Trophoblast cell (in vitro differentiated cells and primary cell): Measurements from ENCODE around the gene DNAJB11.
A peak's percentile ranks its signal among the peaks of the same experiment; 100 is the strongest.

Experiments used
- DNase-seq, 2 donors: peaks; one replicate each; pipeline ENCODE4 v3.0.0-alpha.2; 2016
- H2AFZ ChIP-seq: 2 replicates; pipeline ENCODE4 v1.6.1; 2013; ENCODE audit warnings: low read length, moderate library complexity, mild to moderate bottlenecking; ENCODE audit not compliant: insufficient read depth, poor library complexity
- H2AK5ac ChIP-seq: 2 replicates; pipeline ENCODE4 v1.6.1; 2013; ENCODE audit warnings: mild to moderate bottlenecking, low read length
- H2BK120ac ChIP-seq: 2 replicates; pipeline ENCODE4 v1.6.1; 2013; ENCODE audit warnings: low read length, mild to moderate bottlenecking, moderate library complexity; ENCODE audit not compliant: insufficient read depth, poor library complexity
- H2BK12ac ChIP-seq: 2 replicates; pipeline ENCODE4 v1.6.1; 2013; ENCODE audit warnings: mild to moderate bottlenecking, low read length, moderate library complexity
- H2BK5ac ChIP-seq: 2 replicates; pipeline ENCODE4 v1.6.1; 2013; ENCODE audit warnings: low read length, low read depth, moderate library complexity, mild to moderate bottlenecking; ENCODE audit not compliant: poor library complexity
- H3K14ac ChIP-seq: 2 replicates; pipeline ENCODE4 v1.6.1; 2013; ENCODE audit warnings: mild to moderate bottlenecking, low read length
- H3K18ac ChIP-seq: 2 replicates; pipeline ENCODE4 v1.6.1; 2013; ENCODE audit warnings: mild to moderate bottlenecking, low read length
- H3K23ac ChIP-seq: 2 replicates; pipeline ENCODE4 v1.6.1; 2013; ENCODE audit warnings: low read length
- H3K27ac ChIP-seq: 2 replicates; pipeline ENCODE4 v1.5.1; 2013; ENCODE audit warnings: low read depth, mild to moderate bottlenecking, inconsistent platforms, low read length, moderate library complexity
- H3K27me3 ChIP-seq: 2 replicates; pipeline ENCODE4 v1.6.1; 2013; ENCODE audit warnings: inconsistent platforms, mild to moderate bottlenecking, low read length, moderate library complexity; ENCODE audit not compliant: insufficient read depth
- H3K36me3 ChIP-seq, 2 experiments: 1 replicate in 1 of 2; 2 replicates in 1 of 2; pipeline ENCODE4 v1.6.1; 2013; ENCODE audit warnings: low read length in 2 of 2, mild to moderate bottlenecking in 2 of 2, moderate library complexity in 1 of 2; ENCODE audit not compliant: insufficient read depth in 2 of 2, control insufficient read depth in 1 of 2
- H3K4ac ChIP-seq: 2 replicates; pipeline ENCODE4 v1.6.1; 2013; ENCODE audit warnings: low read depth, mild to moderate bottlenecking, low read length, moderate library complexity
- H3K4me1 ChIP-seq, 2 experiments: 1 replicate in 1 of 2; 2 replicates in 1 of 2; pipeline ENCODE4 v1.6.1; 2013; ENCODE audit warnings: low read length in 2 of 2, mild to moderate bottlenecking in 2 of 2, moderate library complexity in 1 of 2; ENCODE audit not compliant: insufficient read depth in 2 of 2, control insufficient read depth in 1 of 2
- H3K4me2 ChIP-seq: 2 replicates; pipeline ENCODE4 v1.6.1; 2013; ENCODE audit warnings: inconsistent platforms, mild to moderate bottlenecking, low read length, moderate library complexity
- H3K4me3 ChIP-seq: 2 replicates; pipeline ENCODE4 v1.5.1; 2013; ENCODE audit warnings: mild to moderate bottlenecking, low read depth, low read length, inconsistent platforms
- H3K79me1 ChIP-seq: one replicate; pipeline ENCODE4 v1.6.1; 2013; ENCODE audit warnings: low read length
- H3K79me2 ChIP-seq: 2 replicates; pipeline ENCODE4 v1.6.1; 2013; ENCODE audit warnings: low read length, mild to moderate bottlenecking; ENCODE audit not compliant: control insufficient read depth, insufficient read depth, poor library complexity
- H3K9ac ChIP-seq: 2 replicates; pipeline ENCODE4 v1.6.1; 2013; ENCODE audit warnings: mild to moderate bottlenecking, low read length
- H3K9me3 ChIP-seq: 2 replicates; pipeline ENCODE4 v1.6.1; 2013; ENCODE audit warnings: low read depth, mild to moderate bottlenecking, control low read depth, inconsistent platforms, low read length; ENCODE audit not compliant: insufficient read depth
- H4K12ac ChIP-seq: 2 replicates; pipeline ENCODE4 v1.6.1; 2013; ENCODE audit warnings: low read depth, mild to moderate bottlenecking, low read length, moderate library complexity
- H4K8ac ChIP-seq: 2 replicates; pipeline ENCODE4 v1.6.1; 2013; ENCODE audit warnings: low read depth, mild to moderate bottlenecking, low read length, moderate library complexity
- H4K91ac ChIP-seq: one replicate; pipeline ENCODE4 v1.6.1; 2013; ENCODE audit warnings: low read depth, mild to moderate bottlenecking, low read length, moderate library complexity
- WGBS: extraction: QIAGEN DNeasy Blood & Tissue Kit; methylation state at CpG from one replicate; pipeline ENCODE4 v1.1.7; 2013; ENCODE audit warnings: missing lambda C conversion rate; ENCODE audit not compliant: insufficient read length, insufficient coverage; ENCODE audit errors: extremely low coverage; 5-methylcytosine and 5-hydroxymethylcytosine counted together

The DNAJB11 gene

DNA sequence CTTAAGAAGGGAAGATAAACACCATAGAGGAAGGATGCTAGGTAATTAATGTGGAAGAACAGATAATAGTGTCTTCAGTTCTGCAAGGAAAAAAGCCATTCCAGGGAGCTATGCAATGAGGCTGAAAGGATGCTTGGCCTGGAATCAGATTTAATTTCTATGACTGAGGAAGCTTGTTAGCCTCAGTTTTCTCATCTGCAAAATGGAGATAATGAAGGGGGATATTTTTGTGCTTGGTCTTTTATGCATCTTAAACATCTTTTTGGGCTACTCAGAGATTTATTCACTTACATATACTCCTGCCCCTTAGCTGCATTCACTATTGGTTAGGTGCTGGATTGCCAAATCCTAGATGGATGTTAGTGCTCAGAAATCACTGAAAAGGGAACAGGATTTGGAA lies 16.7 kb downstream of the DNAJB11 start:
- Histone ChIP-seq H2AK5ac (no peak overlapping the region), H3K4ac (no peak overlapping the region), H3K36me3 (peaks cover 0 to 21% of the 10 kb centered on the region in 2 experiments), H3K23ac (no peak overlapping the region), H3K4me3 (no peak overlapping the region), H3K18ac (no peak overlapping the region), H3K4me1 (peaks cover 0 to 2% of the 10 kb centered on the region in 2 experiments), H4K8ac (no peak overlapping the region), H3K4me2 (no peak overlapping the region), H3K9me3 (no peaks in the 10 kb centered on the region), H2BK120ac (no peak overlapping the region), H3K14ac (no peak overlapping the region), H2AFZ (no peak overlapping the region), H3K79me2 (no peaks in the 10 kb centered on the region), H2BK12ac (no peak overlapping the region), H3K9ac (no peak overlapping the region), H3K79me1 (no peaks in the 10 kb centered on the region), H3K27me3 (no peaks in the 10 kb centered on the region), H2BK5ac (no peak overlapping the region), H3K27ac (no peak overlapping the region), H4K12ac (no peak overlapping the region), H4K91ac (no peak overlapping the region)
- DNase-seq, result no peak

DNA sequence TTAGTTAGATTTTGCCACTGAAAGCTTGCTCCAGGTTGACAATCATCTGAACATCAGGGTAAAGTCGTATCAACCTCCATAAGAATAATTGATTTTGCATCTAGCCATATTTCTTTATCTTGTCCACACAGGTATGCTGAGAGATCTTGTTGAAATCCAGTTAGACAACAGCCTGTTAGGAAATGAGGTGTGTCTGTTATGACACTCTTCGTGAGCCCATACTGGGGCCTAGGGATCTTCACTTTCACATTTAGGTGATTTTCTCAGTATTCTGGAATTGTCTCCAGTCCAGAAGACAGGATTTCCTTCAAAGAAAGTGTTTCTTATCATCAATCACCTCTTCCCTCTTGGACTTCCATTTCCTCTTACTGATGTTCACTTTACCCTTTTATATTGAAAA lies 18.1 kb downstream of the DNAJB11 start:
- Histone ChIP-seq H3K36me3 (peaks cover 0 to 12% of the 10 kb centered on the region in 2 experiments), H4K12ac (no peak overlapping the region), H3K23ac (no peak overlapping the region), H4K91ac (no peak overlapping the region), H3K4me1 (peaks cover 0 to 2% of the 10 kb centered on the region in 2 experiments), H3K4me3 (no peak overlapping the region), H3K14ac (no peak overlapping the region), H3K79me2 (no peaks in the 10 kb centered on the region), H3K4me2 (no peak overlapping the region), H2AK5ac (no peak overlapping the region), H3K4ac (no peak overlapping the region), H3K27me3 (no peaks in the 10 kb centered on the region), H3K27ac (no peak overlapping the region), H2BK12ac (no peak overlapping the region), H2BK120ac (no peak overlapping the region), H4K8ac (no peak overlapping the region), H3K9me3 (no peaks in the 10 kb centered on the region), H3K79me1 (no peaks in the 10 kb centered on the region), H2BK5ac (no peak overlapping the region), H2AFZ (no peak overlapping the region), H3K9ac (no peak overlapping the region), H3K18ac (no peak overlapping the region)
- peak; percentile 71 to 90 for DNase-seq
- whole genome bisulfite sequencing, result no CpG with 5 or more reads among the region's 2 CpGs

DNA sequence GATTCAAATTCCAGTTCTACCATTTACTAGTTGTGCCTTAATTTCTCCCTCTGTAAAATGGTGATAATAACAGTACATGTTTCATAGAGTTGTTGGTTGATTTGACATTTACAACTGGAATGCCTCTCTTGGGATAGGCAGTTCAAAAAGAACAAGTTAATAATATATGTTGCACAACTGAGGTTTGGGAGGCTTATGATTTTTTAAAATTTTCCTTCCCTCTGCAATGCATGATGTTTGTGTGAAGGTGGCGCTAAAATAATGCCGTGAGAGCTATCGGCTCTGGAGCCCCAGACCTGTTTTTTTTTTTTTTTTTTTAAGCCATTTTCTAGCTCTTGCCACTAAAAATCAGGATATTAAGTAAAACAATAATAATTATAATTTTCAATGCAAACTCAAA lies 18.6 kb downstream of the DNAJB11 start:
- Histone ChIP-seq H3K36me3 (peaks cover 0 to 8% of the 10 kb centered on the region in 2 experiments), H3K4me2 (no peak overlapping the region), H4K91ac (no peak overlapping the region), H3K79me1 (no peaks in the 10 kb centered on the region), H3K18ac (no peak overlapping the region), H3K27me3 (no peaks in the 10 kb centered on the region), H4K8ac (no peak overlapping the region), H3K79me2 (no peaks in the 10 kb centered on the region), H2BK5ac (no peak overlapping the region), H2AK5ac (no peak overlapping the region), H2BK120ac (no peak overlapping the region), H3K4me1 (peaks cover 0 to 2% of the 10 kb centered on the region in 2 experiments), H2BK12ac (no peak overlapping the region), H3K4me3 (no peak overlapping the region), H3K4ac (no peak overlapping the region), H3K27ac (no peak overlapping the region), H3K23ac (no peak overlapping the region), H4K12ac (no peak overlapping the region), H3K9ac (no peak overlapping the region), H2AFZ (no peak overlapping the region), H3K14ac (no peak overlapping the region), H3K9me3 (no peaks in the 10 kb centered on the region)
- DNase-seq, result peak; percentile 43 to 88
- no CpG with 5 or more reads among the region's 3 CpGs for WGBS

DNA sequence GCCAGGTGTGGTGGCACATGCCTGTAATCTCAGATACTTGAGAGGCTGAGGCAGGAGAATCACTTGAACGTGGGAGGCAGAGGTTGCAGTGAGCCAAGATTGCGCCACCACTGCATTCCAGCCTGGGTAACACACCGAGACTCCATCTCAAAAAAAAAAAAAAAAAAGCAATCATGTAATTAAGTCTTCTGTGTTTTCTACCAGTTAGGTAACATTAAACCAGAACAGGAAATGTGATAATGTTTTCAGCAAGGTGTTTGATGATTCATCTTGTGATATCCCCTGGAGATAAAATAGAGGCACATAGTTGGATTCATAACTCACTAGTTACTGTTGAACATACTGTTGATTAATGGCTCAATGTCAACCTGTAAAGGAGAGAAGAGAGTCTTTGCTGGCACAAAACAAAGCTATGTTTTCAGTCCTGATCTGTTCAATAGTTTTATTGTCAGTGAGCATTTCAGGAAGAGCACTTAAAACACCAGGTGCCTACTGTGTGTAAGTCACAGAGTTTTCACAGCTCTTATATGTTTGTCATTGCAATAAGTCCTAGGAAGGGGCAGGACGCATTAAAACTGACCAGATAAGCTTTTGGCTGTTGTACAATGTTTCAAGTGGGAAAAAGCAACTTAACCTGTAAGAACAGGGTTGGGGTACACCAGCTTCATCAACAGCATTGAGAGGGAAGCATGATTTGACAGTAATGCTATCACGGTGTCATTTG lies 19.5 kb downstream of the DNAJB11 start:
- Histone ChIP-seq H3K4me1 (peaks cover 0 to 6% of the 10 kb centered on the region in 2 experiments), H3K9me3 (no peaks in the 10 kb centered on the region), H3K23ac (no peak overlapping the region), H2BK12ac (no peak overlapping the region), H3K14ac (no peak overlapping the region), H2BK5ac (no peak overlapping the region), H3K79me1 (no peaks in the 10 kb centered on the region), H3K4me3 (no peak overlapping the region), H3K4ac (no peak overlapping the region), H3K36me3 (peaks cover 0 to 2% of the 10 kb centered on the region in 2 experiments), H4K8ac (no peak overlapping the region), H3K9ac (no peak overlapping the region), H3K27ac (no peak overlapping the region), H3K18ac (no peak overlapping the region), H2AK5ac (no peak overlapping the region), H4K91ac (no peak overlapping the region), H3K27me3 (no peaks in the 10 kb centered on the region), H2BK120ac (no peak overlapping the region), H2AFZ (no peak overlapping the region), H3K79me2 (no peaks in the 10 kb centered on the region), H3K4me2 (no peak overlapping the region), H4K12ac (no peak overlapping the region)
- no CpG with 5 or more reads among the region's 5 CpGs for WGBS
- DNase-seq, result peak; percentile 86 to 94
